Upper lobe of left lung (tissue), 6 donors: ENCODE measurements around the gene ITPK1. TPM values are rescaled to one million over a fixed set of nuclear protein-coding genes. Genes with fewer than 3 reads are reported as not detected.

Experiments used
- ATAC-seq, 2 donors: fragments of 200-7000 bp; cut with Tn5 transposase; one replicate each; pipeline ENCODE4 v1.9.1; 2022; ENCODE audit warnings: mild to moderate bottlenecking in 2 of 2, moderate library complexity in 2 of 2; ENCODE audit not compliant: low FRiP score in 2 of 2
- DNase-seq, 2 donors: peaks; one replicate each; pipeline ENCODE4 v3.0.0-alpha.2; 2019 to 2020
- H3K27ac ChIP-seq, 4 donors: fragments of 200-600 bp; sonication (generic); one replicate each; pipeline ENCODE4 v1.5.1; 2016 to 2019
- H3K27me3 ChIP-seq, 4 donors: fragments of 200-600 bp; sonication (generic); one replicate each; pipeline ENCODE4 v1.5.1; 2017 to 2019
- H3K36me3 ChIP-seq, 4 donors: fragments of 200-600 bp; sonication (generic); one replicate each; pipeline ENCODE4 v1.5.1; 2016 to 2019
- H3K4me1 ChIP-seq, 4 donors: fragments of 200-600 bp; sonication (generic); one replicate each; pipeline ENCODE4 v1.5.1; 2018 to 2019
- H3K4me3 ChIP-seq, 4 donors: fragments of 200-600 bp; sonication (generic); one replicate each; pipeline ENCODE4 v1.5.1; 2017 to 2019; ENCODE audit warnings: mild to moderate bottlenecking in 2 of 4, moderate library complexity in 1 of 4
- H3K9me3 ChIP-seq, 4 donors: fragments of 200-600 bp; sonication (generic); one replicate each; pipeline ENCODE4 v1.5.1; 2018 to 2019
- CTCF ChIP-seq, 6 experiments: fragments of 450-650 bp in 4 of 6; fragments of 200-600 bp in 2 of 6; sonication (generic) in 2 of 6; IDR thresholded peaks; one replicate each; pipeline ENCODE4 v1.5.1; 2016 to 2019; ENCODE audit warnings: antibody characterized with exemption in 6 of 6
- EP300 ChIP-seq, 4 donors: sonication (generic); formaldehyde crosslinking; IDR thresholded peaks; one replicate each; pipeline ENCODE4 v1.5.1; 2017; ENCODE audit warnings: antibody characterized with exemption in 4 of 4, control low read depth in 2 of 4
- POLR2A ChIP-seq, 4 donors: fragments of 450-650 bp; IDR thresholded peaks; one replicate each; pipeline ENCODE4 v1.5.1; 2016 to 2017; ENCODE audit warnings: antibody characterized with exemption in 4 of 4, mild to moderate bottlenecking in 2 of 4
- POLR2AphosphoS5 ChIP-seq, 2 donors: sonication (generic); formaldehyde crosslinking; IDR thresholded peaks; one replicate each; pipeline ENCODE4 v1.5.1; 2017; ENCODE audit warnings: antibody characterized with exemption in 2 of 2
- WGBS, 2 donors: methylation state at CpG; one replicate each; pipeline ENCODE4 v1.1.5; 2017 to 2018; 5-methylcytosine and 5-hydroxymethylcytosine counted together
- total RNA-seq, 6 donors: library from RNA; depleted of rRNA in 4 of 6; stranded (reverse); fragments of >200 nt in 4 of 6; gene quantifications; one replicate each; pipeline versions ENCODE4 v1.1.0 to v1.2.1, GENCODE V29; 2016 to 2021
- donor health status: DM: no; HTN: no; CAD: no; lungs with moderate emphysema.
- donor health status: DM: no; HTN: yes; CAD: no; lungs with severe emphysema.

The ITPK1 gene
- total RNA-seq, 6 donors from 2014 or later, result 41.9 to 128 (median 86.1) TPM

DNA sequence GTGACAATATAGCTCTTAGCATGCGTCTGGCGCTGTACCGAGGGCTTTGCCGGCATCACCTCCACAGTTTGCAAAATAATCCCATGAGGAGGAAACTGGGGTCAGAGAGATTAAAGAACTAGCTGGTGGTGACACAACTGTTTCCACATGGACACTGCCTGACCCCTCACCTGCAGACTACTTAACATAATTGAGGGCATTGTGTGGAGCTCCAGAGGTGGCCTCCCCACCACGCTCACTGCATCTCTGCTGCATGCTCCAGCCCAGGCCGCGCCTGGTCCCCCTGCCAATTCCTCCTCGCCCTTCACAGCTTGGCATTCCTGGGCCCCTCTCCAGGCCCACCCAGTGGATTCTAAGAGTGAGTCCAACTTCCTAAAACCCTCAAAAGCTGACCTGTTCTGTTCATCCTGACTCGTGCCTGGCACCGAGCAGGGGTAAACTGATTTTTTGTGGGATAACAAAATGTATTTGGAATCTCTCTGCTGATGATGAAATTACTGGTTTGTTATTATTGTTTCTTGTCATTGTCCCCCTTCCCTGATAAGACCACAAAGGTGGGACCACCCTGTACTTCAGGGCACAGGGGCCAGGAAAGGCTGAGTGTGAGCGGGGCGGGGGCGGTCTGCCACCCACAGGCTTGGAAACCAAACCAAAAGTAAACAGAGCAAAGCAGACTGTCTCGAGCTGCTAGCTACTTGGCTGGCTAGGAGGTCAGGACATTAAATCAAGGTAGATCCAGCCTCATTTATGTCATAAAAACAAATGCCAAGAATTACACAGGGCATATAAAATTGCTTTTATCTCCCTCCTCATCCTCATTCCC, 152.2 kb downstream of the ITPK1 start:
- DNase-seq (peak in 1 of 2 donors; percentile 40), ATAC-seq (no peak)
- H3K4me3 ChIP-seq, result no peak overlapping the region
- no peaks in the 10 kb centered on the region for H3K9me3 ChIP-seq
- H3K27ac ChIP-seq, result no peak overlapping the region
- WGBS, 2 donors, result 78 to 85% methylated on average over 14 of the region's 14 CpGs
- H3K27me3 ChIP-seq, result no peaks in the 10 kb centered on the region
- H3K36me3 ChIP-seq, result peaks cover 0 to 30% (median 21%) of the 10 kb centered on the region in 4 donors
- peaks cover 0 to 16% (median 11%) of the 10 kb centered on the region in 4 donors for H3K4me1 ChIP-seq
- TF ChIP-seq POLR2AphosphoS5 (IDR thresholded peaks at IDR 0.05) (no peak), POLR2A (IDR thresholded peaks at IDR 0.05) (no peak), EP300 (IDR thresholded peaks at IDR 0.05) (no peak), CTCF (IDR thresholded peaks at IDR 0.05) (no peak)

- Histone ChIP-seq H3K27ac (no peak overlapping the region), H3K27me3 (no peaks in the 10 kb centered on the region), H3K4me1 (peaks cover 0 to 16% (median 11%) of the 10 kb centered on the region in 4 donors), H3K36me3 (peaks cover 4 to 37% (median 28%) of the 10 kb centered on the region in 4 donors), H3K9me3 (no peaks in the 10 kb centered on the region), H3K4me3 (no peak overlapping the region)
- WGBS, 2 donors, result 93 to 95% methylated on average over 10 to 11 of the region's 11 CpGs
- DNase-seq (peak in 1 of 2 donors; percentile 39), ATAC-seq (no peak)
- TF ChIP-seq CTCF (IDR thresholded peaks at IDR 0.05) (no peak), POLR2AphosphoS5 (IDR thresholded peaks at IDR 0.05) (no peak), EP300 (IDR thresholded peaks at IDR 0.05) (no peak)
These were observed 153.0 kb downstream of the ITPK1 start for GRCh38 chr14:92962831-92963095.

GRCh38 chr14:92962031-92962830, 153.5 kb downstream of the ITPK1 start:
- no peak for DNase-seq
- no peaks in the 10 kb centered on the region for H3K27me3 ChIP-seq
- ATAC-seq, result peak in 1 of 2 donors; percentile 16
- H3K4me1 ChIP-seq, result peaks cover 0 to 16% (median 11%) of the 10 kb centered on the region in 4 donors
- WGBS, 2 donors, result 93 to 94% methylated on average over 14 to 20 of the region's 20 CpGs
- peaks cover 6 to 42% (median 34%) of the 10 kb centered on the region in 4 donors for H3K36me3 ChIP-seq
- TF ChIP-seq POLR2A (IDR thresholded peaks at IDR 0.05), result no peak
- TF ChIP-seq EP300 (IDR thresholded peaks at IDR 0.05), result no peak
- TF ChIP-seq POLR2AphosphoS5 (IDR thresholded peaks at IDR 0.05), result no peak
- no peak for TF ChIP-seq CTCF (IDR thresholded peaks at IDR 0.05)
- H3K4me3 ChIP-seq, result no peak overlapping the region
- no peaks in the 10 kb centered on the region for H3K9me3 ChIP-seq
- H3K27ac ChIP-seq, result no peak overlapping the region

- Histone ChIP-seq H3K27me3 (no peaks in the 10 kb centered on the region), H3K4me3 (no peak overlapping the region), H3K27ac (no peak overlapping the region), H3K36me3 (peaks cover 6 to 49% (median 39%) of the 10 kb centered on the region in 4 donors), H3K9me3 (no peaks in the 10 kb centered on the region), H3K4me1 (peaks cover 0 to 16% (median 11%) of the 10 kb centered on the region in 4 donors)
- DNase-seq (peak in 1 of 2 donors; percentile 59), ATAC-seq (no peak)
- WGBS, 2 donors, result 95 to 98% methylated on average over 7 of the region's 7 CpGs
- TF ChIP-seq POLR2A (IDR thresholded peaks at IDR 0.05), result no peak
- no peak for TF ChIP-seq POLR2AphosphoS5 (IDR thresholded peaks at IDR 0.05)
- TF ChIP-seq CTCF (IDR thresholded peaks at IDR 0.05), result no peak
- TF ChIP-seq EP300 (IDR thresholded peaks at IDR 0.05), result no peak
These were observed 154.2 kb downstream of the ITPK1 start for GRCh38 chr14:92961567-92961855.
